GM19467 (cell line): ENCODE data around the gene AP4S1.
"Not testable (repeated sequence)": the region's sequence is repeated elsewhere in the genome, so short reads cannot be mapped to it uniquely, and the experiment has no call there.

Source experiments
- ATAC-seq: cut with Tn5 transposase; IDR thresholded peaks from one replicate; pipeline ENCODE4 v1.9.1; 2021; ENCODE audit warnings: mild to moderate bottlenecking, moderate library complexity; ENCODE audit not compliant: unreplicated experiment

Gene AP4S1

DNA sequence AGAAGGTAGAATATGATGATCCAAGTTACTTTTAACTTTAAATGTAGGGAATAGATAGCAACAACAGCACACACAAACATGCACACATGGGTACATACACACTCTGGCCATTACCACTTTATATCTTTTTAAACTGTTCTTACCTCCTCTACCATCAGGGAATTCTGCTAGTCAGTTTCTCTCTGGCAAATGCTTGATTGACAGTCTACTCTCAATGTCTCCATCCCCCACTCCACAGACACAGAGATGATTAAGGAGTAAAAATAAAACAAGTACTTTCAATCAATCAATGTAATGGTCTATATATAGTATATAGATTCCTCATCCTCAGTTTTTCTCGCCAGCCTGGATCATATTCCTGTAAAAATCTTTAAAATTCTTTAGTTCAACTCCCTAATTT, 16.9 kb downstream of the AP4S1 start:
- ATAC-seq: no peak

DNA sequence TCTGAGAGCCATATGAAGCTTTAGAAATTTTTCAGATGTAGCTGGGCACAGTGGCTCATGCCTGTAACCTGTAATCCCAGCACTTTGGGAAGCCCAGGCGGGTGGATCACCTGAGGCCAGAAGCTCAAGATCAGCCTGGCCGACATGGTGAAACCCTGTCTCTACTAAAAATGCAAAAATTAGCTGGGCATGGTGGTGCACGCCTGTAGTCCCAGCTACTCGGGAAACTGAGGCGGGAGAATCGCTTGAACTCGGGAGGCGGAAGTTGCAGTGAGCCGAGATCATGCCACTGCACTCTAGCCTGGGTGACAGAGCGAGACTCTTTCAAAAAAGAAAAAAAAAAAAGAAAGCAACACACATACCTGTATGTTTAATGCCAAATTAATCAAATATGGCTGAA, 17.4 kb downstream of the AP4S1 start:
- not testable (repeated sequence) for ATAC-seq

DNA sequence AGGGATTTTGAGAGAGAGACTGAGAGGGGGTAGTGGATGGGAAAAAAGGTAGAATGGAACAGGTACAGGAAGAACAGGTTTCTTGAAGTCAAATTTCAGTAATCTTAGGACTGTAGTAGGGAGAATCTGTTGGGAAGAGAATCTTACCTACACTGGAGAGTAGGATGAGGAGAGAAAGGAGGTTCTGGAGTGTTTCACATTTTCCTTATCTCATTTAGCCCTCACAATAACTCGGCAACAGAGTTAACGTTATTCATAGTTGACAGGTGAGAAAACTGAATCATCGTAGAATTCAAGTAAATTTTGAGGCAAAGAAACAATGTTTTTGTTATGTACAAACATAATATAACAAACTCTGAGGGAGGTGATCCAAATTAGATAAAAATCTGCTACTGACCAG, 17.9 kb downstream of the AP4S1 start:
- no peak for ATAC-seq

DNA sequence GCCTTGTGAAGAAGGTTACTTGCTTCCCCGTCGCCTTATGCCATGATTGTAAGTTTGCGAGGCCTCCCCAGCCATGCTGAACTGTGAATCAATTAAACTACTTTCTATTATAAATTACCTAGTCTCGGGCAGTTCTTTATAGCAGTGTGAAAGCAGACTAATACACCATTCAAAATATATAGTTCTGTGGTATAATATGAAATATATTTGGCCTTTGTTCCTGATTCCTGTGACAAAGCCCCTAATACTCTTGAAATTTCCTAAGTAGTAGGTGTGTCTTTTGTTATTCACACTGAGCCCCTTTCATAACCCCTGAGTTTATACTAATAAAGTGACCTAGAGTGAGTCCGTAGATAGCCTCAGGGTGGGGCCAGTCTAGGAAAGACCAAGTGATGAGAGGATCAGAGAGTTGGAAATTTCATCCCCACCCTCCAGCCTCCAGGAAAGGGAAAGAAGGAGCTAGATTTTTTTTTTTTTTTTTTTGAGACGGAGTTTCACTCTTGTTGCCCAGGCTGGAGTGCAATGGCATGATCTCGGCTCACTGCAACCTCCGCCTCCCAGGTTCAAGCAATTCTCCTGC, 20.1 kb downstream of the AP4S1 start:
- ATAC-seq: no peak

DNA sequence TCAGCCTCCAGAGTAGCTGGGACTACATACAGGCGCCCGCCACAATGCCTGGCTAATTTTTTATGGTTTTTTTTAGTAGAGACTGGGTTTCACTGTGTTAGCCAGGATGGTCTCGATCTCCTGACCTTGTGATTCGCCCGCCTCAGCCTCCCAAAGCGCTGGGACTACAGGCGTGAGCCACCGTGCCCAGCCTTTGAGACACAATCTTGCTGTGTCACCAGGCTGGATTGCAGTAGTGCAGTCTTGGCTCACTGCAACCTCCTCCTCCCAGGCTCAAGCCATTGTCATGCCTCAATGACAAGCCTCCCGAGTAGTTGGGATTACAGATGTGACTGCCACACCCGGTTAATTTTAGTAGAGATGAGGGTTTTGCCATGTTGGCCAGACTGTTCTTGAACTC, 22.1 kb downstream of the AP4S1 start:
- ATAC-seq: no peak

DNA sequence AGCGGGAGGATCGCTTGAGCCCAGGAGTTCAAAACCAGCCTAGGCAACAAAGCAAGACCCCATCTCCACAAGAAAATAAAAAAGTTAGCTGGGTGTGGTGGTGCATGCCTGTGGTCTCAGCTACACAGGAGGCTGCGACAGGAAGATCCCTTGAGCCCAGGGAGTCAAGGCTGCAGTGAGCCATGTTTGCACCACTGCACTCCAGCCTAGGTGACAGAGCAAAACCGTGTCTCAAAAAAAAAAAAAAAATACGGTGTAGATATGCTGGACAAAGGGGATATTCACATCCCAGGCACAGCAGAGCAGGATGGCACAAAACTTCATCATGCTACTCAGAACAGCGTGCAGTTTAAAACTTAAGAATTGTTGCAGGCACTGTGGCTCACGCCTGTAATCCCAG, 25.6 kb downstream of the AP4S1 start:
- no peak for ATAC-seq

DNA sequence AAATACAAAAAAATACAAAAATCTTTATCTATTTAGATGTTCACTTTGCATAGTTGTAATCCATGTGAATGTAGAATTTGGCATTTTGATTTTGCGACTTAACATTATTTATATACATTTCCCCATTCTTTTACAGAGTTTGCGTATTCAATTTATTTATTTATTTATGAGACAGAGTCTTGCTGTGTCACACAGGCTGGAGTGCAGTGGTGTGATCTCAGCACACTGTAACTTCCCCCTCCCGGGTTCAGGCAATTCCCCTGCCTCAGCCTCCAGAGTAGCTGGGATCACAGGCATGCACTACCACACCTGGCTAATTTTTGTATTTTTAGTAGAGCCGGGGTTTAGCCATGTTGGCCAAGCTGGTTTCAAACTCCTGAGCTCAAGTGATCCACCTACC, 26.1 kb downstream of the AP4S1 start:
- no peak for ATAC-seq

DNA sequence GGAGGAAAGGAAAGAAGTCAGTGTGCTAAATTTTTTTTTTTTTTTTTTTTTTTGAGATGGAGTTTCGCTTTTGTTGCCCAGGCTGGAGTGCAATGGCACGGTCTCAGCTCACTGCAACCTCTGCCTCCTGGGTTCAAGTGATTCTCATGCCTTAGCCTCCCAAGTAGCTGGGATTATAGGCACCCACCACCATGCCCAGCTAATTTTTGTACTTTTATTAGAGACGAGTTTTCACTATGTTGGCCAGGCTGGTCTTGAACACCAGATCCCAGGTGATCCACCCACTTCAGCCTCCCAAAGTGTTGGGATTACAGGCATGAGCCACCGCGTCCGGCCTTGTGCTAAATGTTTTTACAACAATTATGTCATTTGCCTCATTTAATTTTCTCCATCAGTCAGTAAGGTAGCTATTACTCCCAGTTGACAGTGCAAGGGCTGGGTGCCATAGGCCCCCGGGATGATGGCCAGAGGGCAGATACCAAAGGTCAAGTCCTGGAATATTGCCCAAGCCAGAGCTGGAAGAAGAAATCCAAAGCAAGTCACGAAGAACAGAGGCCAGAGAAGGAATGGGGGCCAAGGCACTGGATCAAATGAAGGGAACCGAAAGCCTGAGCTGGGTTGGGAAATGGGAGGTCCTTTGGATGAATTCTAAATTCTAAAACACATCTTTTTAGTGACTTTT, 27.6 kb downstream of the AP4S1 start:
- not testable (repeated sequence) for ATAC-seq

DNA sequence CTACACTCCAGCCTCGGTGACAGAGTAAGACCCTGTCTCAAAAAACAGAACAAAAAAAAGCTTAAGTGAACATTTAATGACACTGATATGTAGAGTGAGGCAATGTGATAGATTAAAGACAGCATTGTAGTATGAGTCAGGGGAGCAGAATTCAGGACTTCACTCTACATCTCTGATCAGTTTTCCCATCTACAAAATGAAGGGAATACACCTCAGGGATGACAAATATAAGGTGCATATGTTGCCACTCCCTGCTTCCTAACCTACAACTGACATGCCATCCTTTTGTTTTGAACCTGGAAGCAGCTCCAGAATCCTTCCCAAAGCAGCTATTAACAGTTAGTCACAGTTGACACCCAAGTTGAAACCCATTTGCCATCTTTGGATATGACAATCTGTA, 31.6 kb downstream of the AP4S1 start:
- ATAC-seq: no peak

DNA sequence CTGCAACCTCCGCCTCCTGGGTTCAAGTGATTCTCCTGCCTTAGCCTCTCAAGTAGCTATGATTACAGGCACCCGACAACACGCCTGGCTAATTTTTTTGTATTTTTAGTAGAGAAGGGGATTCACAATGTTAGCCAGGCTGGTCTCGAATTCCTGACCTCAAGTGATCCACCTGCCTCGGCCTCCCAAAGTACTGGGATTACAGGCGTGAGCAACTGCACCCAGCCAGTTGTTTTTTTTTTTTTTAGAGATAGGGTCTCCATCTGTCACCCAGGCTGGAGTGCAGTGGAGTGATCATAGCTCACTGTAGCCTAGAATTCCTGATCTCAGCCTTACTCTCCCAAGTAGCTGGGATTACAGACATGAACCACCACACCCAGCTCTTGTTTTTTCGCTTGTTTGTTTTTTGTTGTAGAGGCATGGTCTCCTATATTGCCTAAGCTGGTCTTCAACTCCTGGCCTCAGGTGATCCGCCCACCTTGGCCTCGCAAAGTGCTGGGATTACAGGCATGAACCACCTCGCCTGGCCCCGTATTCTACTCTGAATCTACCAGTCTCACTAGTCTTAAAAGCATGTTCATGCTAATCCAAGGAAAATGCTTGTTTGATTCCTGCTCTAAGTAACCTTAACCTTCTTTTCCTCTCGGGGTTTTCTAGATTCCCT, 32.4 kb downstream of the AP4S1 start:
- ATAC-seq: no peak

DNA sequence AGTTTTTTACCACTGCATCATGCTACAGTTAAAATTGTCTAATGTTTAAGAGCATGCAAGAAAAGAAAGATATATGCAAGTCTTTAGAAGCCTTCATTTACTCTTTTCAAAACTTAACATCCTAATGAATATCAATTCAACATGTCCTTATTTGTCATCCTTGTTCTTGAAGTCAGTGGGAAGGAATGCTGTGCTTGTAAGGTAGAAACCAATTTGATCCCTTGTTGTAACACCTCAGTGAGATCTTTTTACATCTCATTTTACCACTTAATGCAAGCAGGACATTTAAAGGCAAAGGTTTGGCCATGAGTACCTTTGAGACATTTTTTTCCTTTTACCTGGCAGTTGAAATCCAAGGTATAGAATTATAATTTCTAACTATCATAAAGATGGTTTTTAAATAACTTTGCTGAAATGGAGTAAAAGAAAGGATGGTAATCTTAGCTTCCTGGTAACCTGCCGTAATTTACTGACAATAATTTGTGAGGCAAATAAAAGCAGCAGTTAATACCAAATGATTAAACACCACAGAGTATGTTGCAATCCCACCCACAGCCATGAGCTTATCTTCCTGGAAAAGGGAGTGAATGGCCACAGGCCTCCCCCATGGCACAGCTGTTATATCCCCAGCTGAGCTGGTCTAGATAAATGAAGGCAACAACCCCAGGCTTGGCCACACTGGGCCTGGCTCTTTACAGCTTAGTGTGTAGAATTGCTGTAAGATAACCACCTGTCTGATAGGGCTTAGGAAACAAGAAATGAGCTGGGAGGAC, 33.9 kb downstream of the AP4S1 start:
- ATAC-seq: no peak

DNA sequence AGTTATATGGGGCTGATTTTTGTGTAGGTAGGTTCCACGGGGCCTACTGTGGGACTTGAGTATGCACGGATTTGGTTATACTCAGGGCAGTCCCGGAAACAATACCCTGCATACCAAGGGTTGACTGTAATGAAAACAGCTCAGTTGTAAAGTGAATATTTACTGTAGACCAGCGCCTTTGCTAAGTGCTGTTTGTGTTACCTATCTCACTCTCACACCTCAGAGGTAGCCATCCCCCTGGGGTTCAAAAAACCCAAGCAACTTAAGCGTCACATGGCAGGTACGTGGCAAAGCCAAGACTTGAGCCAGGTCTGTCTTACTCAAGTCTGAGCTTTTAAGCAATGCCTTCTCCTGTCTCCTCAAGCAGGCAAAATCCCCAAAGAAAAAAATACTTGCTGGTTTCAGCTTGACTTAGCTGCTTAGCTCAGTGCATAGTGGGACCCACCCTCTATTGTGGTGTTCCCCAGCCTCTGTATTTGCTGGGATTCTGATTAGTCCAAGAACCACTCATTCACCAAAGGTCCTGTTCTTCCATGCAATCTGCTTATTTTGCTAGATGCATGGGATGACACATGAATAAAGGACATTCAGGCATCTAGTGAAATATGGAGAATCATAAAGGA, 34.9 kb downstream of the AP4S1 start:
- ATAC-seq: no peak

DNA sequence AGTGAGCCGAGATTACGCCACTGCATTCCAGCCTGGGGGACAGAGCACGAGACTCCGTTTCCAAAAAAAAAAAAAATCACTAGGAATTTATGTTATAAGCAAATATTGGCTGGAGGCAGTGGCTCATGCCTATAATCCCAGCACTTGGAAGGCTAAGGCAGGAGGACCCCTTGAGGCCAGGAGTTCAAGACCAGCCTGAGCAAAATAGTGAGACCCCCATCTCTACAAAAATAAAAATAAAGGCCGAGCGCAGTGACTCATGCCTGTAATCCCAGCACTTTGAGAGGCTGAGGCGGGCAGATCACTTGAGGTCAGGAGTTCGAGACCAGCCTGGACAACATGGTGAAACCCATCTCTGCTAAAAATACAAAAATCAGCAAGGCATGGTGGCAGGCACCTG, 37.5 kb downstream of the AP4S1 start:
- not testable (repeated sequence) for ATAC-seq

DNA sequence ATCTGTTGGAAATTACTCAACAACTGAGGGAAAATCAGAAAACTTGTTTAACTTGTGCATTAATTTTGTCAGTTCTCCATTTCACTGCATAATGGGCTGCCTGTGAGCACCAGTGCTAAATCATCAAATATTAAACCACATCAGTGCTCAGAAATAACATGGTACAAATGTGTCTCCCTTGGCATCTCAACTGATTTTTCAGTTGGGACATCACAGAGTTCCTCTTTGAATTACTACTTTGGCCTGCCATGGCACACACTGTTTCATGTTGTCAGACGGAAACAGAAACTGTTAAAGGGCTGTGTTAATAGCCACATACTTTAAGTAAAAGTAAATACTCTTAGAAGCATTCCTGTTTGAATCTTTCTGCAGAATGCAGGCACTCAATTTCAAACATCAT, 42.8 kb downstream of the AP4S1 start:
- no peak for ATAC-seq

DNA sequence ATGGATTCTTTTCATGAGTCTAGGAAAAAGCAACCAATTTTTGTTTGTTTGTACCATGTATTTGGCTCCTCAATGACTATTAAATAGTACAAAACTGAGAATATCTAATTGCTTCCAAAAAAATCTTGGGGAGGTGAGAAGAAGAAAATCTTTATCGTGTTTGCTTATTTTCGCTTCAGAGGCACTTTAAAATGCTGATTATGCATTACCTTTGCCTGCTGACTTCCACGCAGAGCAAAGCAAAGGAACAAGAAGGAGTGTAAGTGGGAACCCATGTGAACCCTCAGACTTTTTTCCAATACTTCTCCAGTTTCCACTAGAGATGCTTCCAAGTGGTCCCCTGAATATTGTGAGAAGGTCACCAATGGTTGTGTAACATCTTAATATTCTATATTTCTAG, 43.9 kb downstream of the AP4S1 start:
- ATAC-seq: no peak

DNA sequence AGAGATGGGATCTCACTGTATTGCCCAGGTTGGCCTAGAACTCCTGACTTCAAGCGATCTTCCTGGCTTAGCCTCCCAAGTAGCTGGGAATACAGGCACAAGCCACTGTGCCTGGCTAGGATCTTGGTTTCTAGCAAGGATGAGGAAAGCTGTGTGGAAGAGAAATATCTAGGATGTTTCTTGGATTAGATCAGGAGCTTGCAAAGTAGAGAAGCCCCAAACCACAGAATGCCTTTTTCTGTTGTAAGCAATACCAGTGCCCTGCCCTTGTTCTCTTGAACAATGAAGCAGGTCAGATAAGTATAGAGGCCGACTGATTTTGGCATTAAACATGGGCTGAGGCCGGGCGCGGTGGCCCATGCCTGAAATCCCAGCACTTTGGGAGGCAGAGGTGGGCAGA, 45.0 kb downstream of the AP4S1 start:
- ATAC-seq: no peak

DNA sequence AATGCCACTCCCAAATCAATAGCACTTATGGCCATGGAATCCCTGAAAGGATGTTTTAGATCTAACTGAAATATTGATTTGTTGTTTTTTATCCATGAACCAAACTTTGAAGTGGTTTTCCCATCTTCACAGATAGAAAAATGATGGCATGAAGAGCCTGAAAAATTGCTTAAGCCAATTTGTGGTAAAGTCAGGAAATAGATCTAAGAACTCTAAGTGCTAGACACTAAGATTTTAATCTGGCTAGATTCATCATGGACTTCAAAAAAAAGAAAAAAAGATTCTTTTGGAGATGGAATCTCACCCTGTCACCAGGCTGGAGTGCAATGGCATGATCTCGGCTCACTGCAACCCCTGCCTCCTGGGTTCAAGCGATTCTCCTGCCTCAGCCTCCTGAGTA, 45.7 kb downstream of the AP4S1 start:
- no peak for ATAC-seq

DNA sequence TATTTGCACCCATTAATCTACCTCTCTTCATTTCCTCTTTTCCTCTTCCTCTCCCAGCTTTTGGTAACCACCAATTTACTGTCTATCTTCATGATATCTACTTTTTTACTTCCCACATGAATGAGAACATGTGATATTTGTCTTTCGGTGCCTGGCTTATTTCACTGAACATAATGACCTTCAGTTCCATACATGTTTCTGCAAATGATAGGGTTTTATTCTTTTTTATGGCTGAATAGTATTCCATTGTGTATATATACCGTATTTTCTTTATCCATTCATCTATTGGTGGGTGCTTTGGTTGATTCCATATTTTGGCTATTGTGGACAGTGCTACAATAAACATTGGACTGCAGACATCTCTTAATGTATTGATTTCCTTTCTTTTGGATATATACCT, 49.7 kb downstream of the AP4S1 start:
- no peak for ATAC-seq

DNA sequence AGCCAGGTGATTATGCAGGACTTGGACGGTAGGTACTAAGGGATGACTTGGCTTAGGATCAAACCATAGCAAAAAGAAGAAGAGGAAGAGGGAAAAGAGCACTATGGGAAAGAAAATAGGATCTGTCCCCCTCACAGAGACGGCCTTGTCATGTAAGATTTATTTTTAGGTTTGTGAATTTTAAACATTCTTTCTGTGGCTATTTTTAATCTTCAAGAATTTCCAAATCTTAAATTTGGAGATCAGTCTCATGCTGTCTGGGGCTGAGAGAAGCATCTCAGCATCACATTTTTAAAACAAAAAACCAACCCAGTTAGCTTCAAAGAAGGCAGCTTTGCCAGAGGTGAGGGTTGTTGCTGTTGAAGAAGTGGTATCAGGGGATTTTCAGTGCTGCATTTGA, 53.3 kb downstream of the AP4S1 start:
- no peak for ATAC-seq

DNA sequence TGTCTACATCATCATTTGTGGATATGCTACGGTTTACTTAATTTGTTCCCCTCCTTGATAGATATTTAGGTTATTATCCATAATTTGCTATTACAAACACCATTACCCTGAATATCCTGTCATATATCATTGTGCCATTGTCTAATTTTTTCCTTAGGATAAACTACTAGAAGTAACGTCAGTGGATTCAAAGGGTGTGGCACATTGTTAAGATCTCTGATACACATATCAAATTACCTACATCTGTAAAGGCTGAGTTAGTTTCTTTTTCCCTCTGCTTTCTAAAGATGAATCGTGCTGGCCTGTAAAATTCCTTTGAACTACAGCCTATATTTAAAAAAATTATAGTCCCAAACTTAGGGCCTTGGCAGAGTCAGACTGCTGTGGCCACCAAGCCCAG, 54.6 kb downstream of the AP4S1 start:
- ATAC-seq: no peak

DNA sequence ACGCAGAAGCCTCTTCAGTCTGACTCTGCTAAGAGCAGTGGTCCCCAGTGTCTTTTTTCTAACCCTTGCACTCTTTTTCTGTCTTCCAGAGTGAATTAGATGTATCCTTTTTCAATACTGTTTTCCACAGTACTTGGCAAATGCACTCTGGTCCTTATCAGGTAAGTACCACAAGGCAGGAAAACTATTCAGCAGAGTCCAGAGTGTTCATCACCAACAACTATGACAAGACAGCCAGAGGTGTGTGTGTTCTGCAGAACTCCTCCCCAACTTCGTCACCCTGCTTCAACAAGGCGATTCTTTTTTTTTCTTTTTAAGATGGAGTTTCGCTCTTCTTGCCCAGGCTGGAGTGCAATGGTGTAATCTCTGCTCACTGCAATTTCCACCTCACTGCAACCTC, 55.0 kb downstream of the AP4S1 start:
- ATAC-seq: no peak
